GM12875 (cell line): ENCODE results near the gene ANXA9.
A peak's percentile ranks its signal among the peaks of the same experiment; 100 is the strongest.

Experiments used
- H3K4me3 ChIP-seq: one replicate; pipeline ENCODE4 v1.5.1; 2011; ENCODE audit warnings: low read depth, low read length, control low read depth
- CTCF ChIP-seq: IDR thresholded peaks from 2 replicates; pipeline ENCODE4 v1.5.1; 2011; ENCODE audit warnings: low read depth, mild to moderate bottlenecking, control low read depth, inconsistent platforms, low read length, moderate library complexity, borderline replicate concordance; ENCODE audit not compliant: insufficient read depth

ANXA9 gene

GRCh38 chr1:150985179-150985825, 3.2 kb downstream of the ANXA9 start:
- TF ChIP-seq CTCF = no peak
- H3K4me3 ChIP-seq = no peak overlapping the region

- TF ChIP-seq CTCF = no peak
- no peak overlapping the region for H3K4me3 ChIP-seq
Measured at GRCh38 chr1:150987924-150988323, 5.8 kb downstream of the ANXA9 start.

- H3K4me3 ChIP-seq = no peak overlapping the region
- no peak for TF ChIP-seq CTCF
Measured at GRCh38 chr1:150992626-150993025, 10.5 kb downstream of the ANXA9 start.

DNA sequence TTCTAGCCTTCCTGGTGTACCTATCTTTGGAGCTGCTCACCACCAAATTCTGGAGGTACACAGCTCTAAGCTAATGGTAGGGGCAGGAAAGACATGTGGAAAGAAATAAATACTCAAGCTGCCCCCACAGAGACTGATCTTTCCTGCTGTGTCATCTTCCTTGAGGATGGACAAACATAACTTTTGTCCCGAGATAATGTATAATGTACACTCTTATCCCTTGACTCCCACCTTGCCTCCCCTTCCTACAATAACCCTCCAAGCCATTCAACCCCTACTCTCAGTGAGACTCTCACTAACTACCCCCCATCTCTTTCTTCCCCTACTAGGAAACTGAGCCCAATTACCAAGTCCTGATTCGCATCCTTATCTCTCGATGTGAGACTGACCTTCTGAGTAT, 12.2 kb downstream of the ANXA9 start:
- TF ChIP-seq CTCF = no peak
- no peak overlapping the region for H3K4me3 ChIP-seq

- TF ChIP-seq CTCF = no peak
- no peak overlapping the region for H3K4me3 ChIP-seq
Measured at GRCh38 chr1:150995460-150995859, 13.4 kb downstream of the ANXA9 start.

GRCh38 chr1:150995896-150996295, 13.8 kb downstream of the ANXA9 start:
- no peak overlapping the region for H3K4me3 ChIP-seq
- peak; percentile 53 for TF ChIP-seq CTCF

DNA sequence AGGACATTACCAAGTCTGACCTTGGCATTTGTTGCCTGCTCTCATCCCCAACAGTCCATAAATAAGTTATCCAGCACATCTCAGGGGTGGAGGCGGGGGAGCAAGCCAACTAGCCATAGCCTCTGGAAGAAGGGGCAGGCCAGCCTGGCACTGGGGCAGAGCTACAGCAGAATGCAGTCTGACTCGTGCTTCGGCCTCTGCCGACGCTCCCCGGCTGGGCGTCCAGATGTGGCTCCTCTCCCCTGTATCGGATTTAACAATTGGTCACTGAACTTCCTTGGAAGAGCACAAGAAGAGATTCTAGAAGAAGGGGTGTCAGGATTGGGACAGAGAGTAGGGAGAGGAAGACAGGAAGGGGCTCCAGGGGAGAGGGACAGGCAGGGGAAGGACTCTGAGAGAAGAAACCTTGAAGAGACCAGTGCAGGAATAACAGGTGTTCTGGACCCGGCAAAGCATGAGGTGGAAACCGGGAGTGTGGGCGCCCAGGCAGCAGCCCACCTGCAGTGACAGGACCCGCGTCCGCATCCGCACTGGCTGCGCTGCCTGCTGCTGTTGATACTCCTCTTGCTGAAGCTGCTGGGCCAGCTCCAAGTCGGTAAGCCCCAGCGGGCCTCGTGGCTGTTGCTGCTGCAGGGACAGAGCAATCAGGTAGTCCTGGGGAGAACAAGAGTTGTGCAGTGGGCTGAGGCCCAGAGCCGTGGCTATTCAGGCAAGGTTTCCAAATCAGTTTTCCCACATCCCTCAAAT, 15.2 kb downstream of the ANXA9 start:
- no peak for TF ChIP-seq CTCF
- no peak overlapping the region for H3K4me3 ChIP-seq
